HG03095 (cell line): ENCODE measurements around the gene SLC35B1.
"Not testable (repeated sequence)": the region's sequence is repeated elsewhere in the genome, so short reads cannot be mapped to it uniquely, and the experiment has no call there.

Experiments
- ATAC-seq: cut with Tn5 transposase; IDR thresholded peaks from one replicate; pipeline ENCODE4 v1.9.1; 2021; ENCODE audit warnings: moderate library complexity; ENCODE audit not compliant: unreplicated experiment

The SLC35B1 gene

DNA sequence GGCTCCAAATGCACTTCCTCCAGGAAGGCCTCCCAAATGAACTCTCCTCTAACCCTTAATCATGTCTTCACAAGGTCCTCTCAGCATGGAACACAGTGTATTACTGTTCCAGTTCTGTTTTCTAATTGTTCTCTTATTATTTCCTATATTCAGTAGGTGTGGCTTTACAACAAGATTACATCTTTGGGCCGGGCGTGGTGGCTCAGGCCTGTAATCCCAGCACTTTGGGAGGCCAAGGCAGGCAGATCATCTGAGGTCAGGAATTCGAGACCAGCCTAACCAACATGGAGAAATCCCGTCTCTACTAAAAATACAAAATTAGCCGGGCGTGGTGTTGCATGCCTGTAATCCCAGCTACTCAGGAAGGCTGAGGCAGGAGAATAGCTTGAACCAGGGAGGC lies 34.1 kb downstream of the SLC35B1 start:
- ATAC-seq = not testable (repeated sequence)

DNA sequence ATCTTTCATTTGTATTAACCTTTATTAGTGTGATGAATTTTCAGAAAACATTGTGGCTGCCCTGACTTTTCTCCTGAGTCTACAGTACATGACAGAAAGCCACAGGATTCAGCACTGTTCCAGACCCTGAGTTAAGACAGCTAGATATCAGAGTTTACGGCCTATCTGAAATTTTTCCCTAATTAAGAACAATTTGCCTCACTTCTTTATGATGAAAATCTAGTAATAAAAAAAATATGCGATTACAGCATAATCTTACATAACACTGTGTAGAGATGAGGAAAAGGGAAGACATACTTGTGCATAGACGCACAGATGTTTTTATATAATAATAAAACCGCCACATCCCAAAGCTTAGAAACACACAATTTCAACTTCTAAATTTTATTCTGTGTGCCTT lies 37.1 kb downstream of the SLC35B1 start:
- no peak for ATAC-seq

DNA sequence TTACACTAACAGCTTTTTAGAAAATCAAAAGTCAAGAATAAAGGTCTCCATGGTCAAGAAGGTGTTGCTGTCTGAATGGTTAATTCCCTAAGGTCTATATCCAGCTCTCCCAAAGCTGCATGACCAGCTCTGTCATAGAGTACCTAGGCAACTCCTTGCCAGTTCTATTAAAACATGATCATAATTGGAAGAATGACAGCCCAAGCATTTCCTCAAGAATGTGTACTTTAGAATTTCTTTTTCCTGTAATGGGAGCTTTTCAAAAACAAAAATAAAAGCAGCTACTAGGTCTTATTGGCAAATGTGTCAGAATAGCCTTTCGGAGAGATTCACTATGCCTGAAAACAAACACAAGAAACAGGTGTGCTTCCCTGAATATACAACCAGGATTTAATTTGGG lies 37.8 kb downstream of the SLC35B1 start:
- ATAC-seq = no peak

DNA sequence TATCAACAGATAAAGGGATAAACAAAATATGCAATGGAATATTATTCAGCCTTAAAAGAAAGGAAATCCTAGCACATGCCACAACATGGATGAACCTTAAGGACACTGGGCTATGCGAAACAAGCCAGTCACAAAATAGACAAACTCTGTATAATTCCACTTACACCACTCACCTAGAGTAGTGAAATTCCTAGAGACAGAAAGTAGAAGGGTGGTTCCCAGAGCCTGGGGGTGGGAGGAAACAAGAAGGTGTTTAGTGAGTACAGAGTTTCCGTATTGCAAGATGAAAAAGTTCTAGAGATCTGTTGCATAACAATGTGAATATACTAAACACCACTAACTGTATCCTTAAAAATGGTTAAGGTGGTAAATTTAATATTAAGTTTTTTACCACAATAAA lies 39.9 kb downstream of the SLC35B1 start:
- no peak for ATAC-seq

DNA sequence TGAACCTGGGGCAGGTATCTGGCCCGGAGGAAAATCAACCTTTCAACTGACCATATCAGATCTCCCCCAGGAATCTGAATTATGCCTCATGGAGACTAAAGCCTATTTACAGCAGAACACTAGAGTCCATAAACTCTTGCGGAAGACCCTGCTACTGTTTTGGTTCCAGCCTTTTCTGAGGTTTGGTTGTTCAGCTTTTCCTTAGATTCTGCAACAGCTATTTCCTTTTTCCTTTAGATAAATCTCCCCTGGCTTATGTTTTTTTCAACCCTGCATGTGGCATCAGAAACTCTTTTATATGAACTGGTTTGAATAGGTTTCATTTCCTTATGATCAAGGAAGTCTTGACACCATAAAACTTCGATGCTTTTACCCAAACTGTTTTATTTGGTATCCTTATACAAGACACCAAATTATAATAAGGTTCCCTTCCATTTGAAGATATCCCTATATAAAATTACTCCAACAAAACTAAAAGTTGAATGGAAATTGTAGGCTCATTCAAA lies 43.0 kb downstream of the SLC35B1 start:
- ATAC-seq = no peak

DNA sequence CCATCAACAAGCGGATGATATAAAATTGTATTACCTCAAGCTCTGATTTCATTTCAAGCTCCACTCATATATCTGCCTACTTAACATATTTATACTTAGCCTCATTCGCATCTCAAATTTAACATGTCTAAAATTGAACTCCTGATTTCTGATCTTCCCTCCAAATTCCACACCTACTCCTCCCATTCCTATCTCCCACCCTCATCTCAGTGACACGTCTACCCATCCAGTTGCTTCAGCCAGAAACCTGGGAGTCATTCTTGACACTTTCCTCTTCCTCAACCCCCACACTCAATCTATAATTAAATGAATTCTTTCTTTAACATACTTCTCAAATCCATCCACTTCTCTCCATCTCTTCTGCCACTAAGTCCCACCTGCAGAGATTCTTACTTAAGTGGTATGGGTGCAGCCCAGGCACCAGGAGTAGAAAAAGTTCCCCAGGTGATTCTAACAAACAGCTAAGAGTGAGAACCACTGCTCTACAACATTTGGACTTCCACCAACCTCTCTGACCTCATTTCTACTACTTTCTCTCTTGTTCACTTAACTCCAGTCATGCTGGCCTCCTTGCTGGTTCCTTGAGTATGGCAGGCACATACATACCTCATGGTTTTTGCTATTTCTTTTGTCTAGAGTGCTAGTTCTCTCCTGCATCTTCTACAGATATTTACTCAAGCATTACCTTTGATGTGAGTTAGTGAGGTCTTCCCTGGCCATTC lies 47.9 kb downstream of the SLC35B1 start:
- ATAC-seq = no peak

DNA sequence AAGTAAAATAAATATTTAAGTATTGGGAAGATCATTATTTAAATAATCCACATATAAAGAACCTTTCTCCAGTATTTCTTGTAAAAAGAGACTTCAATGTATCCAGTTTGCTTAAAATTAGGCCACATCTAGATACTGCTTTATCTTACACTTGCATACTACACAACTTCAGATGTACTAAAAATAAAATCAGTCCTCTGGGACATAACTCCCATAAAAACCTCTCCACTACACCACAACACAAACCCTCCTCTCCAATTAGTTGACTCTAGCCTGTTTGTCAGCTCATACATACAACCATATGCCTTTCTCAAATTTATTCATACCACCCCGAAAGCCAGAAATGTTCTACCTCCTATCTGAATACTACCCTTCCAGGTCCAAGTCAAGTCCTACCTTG lies 51.5 kb downstream of the SLC35B1 start:
- no peak for ATAC-seq
